HepG2 (cell line): Measurements from ENCODE around the gene TMEM190. TPM values are rescaled to one million over a fixed set of nuclear protein-coding genes. Genes with fewer than 3 reads are reported as not detected.

Experiments
- BRCA1 ChIP-seq: sonication (generic); formaldehyde crosslinking; IDR thresholded peaks from 2 replicates; pipeline ENCODE4 v1.4.0; 2020; ENCODE audit warnings: missing genetic modification reagents
- JUNB ChIP-seq: sonication (generic); formaldehyde crosslinking; IDR thresholded peaks from 2 replicates; pipeline ENCODE4 v1.8.0; 2022; ENCODE audit warnings: missing genetic modification reagents, mild to moderate bottlenecking, borderline replicate concordance
- MBD4 ChIP-seq: IDR thresholded peaks from 2 replicates; pipeline ENCODE4 v1.6.1; 2012; ENCODE audit warnings: low read length, inconsistent platforms, borderline replicate concordance
- MTA1 ChIP-seq: sonication (generic); formaldehyde crosslinking; IDR thresholded peaks from 2 replicates; pipeline ENCODE4 v1.4.0; 2020; ENCODE audit warnings: missing genetic modification reagents, mild to moderate bottlenecking, borderline replicate concordance
- NCOR1 ChIP-seq: fragments of 200-600 bp; sonication (generic); IDR thresholded peaks from 2 replicates; pipeline ENCODE4 v1.7.0; 2017; ENCODE audit warnings: antibody characterized with exemption, low read length, borderline replicate concordance
- PATZ1 ChIP-seq: sonication (generic); formaldehyde crosslinking; IDR thresholded peaks from 2 replicates; pipeline ENCODE4 v1.4.0; 2020; ENCODE audit warnings: missing genetic modification reagents
- PITX1 ChIP-seq: sonication (generic); formaldehyde crosslinking; IDR thresholded peaks from 2 replicates; pipeline ENCODE4 v1.5.1; 2020; ENCODE audit warnings: mild to moderate bottlenecking, missing genetic modification reagents
- SOX6 ChIP-seq, 2 experiments: fragments of 450-650 bp in 1 of 2; sonication (generic) in 1 of 2; formaldehyde crosslinking in 1 of 2; IDR thresholded peaks; 2 replicates each; pipeline versions ENCODE4 v1.4.0 to v1.6.1; 2017 to 2020; ENCODE audit warnings: antibody characterized with exemption in 1 of 2, mild to moderate bottlenecking in 1 of 2, missing genetic modification reagents in 1 of 2
- SPEN ChIP-seq: sonication (generic); formaldehyde crosslinking; IDR thresholded peaks from 2 replicates; pipeline ENCODE4 v1.5.1; 2020; ENCODE audit warnings: low read depth, mild to moderate bottlenecking, missing genetic modification reagents
- ZBTB21 ChIP-seq: sonication (generic); formaldehyde crosslinking; IDR thresholded peaks from 2 replicates; pipeline ENCODE4 v1.4.0; 2020; ENCODE audit warnings: missing genetic modification reagents
- ZBTB37 ChIP-seq: sonication (generic); formaldehyde crosslinking; IDR thresholded peaks from 2 replicates; pipeline ENCODE4 v1.4.0; 2020; ENCODE audit warnings: mild to moderate bottlenecking, missing genetic modification reagents
- ZFP36 ChIP-seq: fragments of 150-350 bp; IDR thresholded peaks from 2 replicates; pipeline ENCODE4 v1.6.1; 2018; ENCODE audit warnings: borderline replicate concordance, low read length, low read depth; ENCODE audit not compliant: partially characterized antibody
- ZNF234 ChIP-seq: sonication (generic); formaldehyde crosslinking; conservative IDR thresholded peaks from 2 replicates; pipeline ENCODE4 v1.5.1; 2020; ENCODE audit warnings: mild to moderate bottlenecking, missing genetic modification reagents
- ZNF567 ChIP-seq: sonication (generic); formaldehyde crosslinking; IDR thresholded peaks from 2 replicates; pipeline ENCODE4 v1.8.1; 2023; ENCODE audit warnings: mild to moderate bottlenecking, missing genetic modification reagents, borderline replicate concordance
- ZNF7 ChIP-seq: IDR thresholded peaks from 2 replicates; pipeline ENCODE4 v1.6.1; 2016; ENCODE audit warnings: missing biosample characterization, missing genetic modification reagents
- ZNF749 ChIP-seq: sonication (generic); formaldehyde crosslinking; IDR thresholded peaks from 2 replicates; pipeline ENCODE4 v1.8.0; 2022; ENCODE audit warnings: mild to moderate bottlenecking, missing genetic modification reagents, moderate library complexity, borderline replicate concordance
- ZNF841 ChIP-seq: sonication (generic); formaldehyde crosslinking; IDR thresholded peaks from 2 replicates; pipeline ENCODE4 v1.8.1; 2023; ENCODE audit warnings: missing genetic modification reagents, borderline replicate concordance
- ZZZ3 ChIP-seq: sonication (generic); formaldehyde crosslinking; IDR thresholded peaks from 2 replicates; pipeline ENCODE4 v1.4.0; 2020; ENCODE audit warnings: missing genetic modification reagents, mild to moderate bottlenecking, borderline replicate concordance
- polyA plus RNA-seq, 8 experiments: library from polyadenylated mRNA; depleted of rRNA in 3 of 8; stranded (reverse) in 7 of 8; unstranded in 1 of 8; fragments of >200 nt; fragmentation: Illumina TruSeq in 4 of 8; extraction: Trizol in 4 of 8; gene quantifications; 2 replicates each; pipeline versions ENCODE4 v1.2.1 to v1.2.3, GENCODE V29; 2011 to 2016; ENCODE audit warnings: low read depth in 4 of 8, missing spikeins in 1 of 8, mixed read lengths in 1 of 8; ENCODE audit not compliant: insufficient read depth in 1 of 8
- total RNA-seq, 5 experiments: library from RNA; depleted of rRNA; stranded (reverse); fragments of >200 nt; fragmentation: Illumina TruSeq; extraction: Trizol; gene quantifications; 2 replicates each; pipeline ENCODE4 v1.2.3, GENCODE V29; 2016; ENCODE audit warnings: low read depth in 1 of 5
- TF ChIP-seq, protein P1 (sequence below): sonication (generic); formaldehyde crosslinking; IDR thresholded peaks from 2 replicates; pipeline ENCODE4 v1.5.0; 2020; ENCODE audit warnings: missing genetic modification reagents
- TF ChIP-seq, protein P2 (sequence below): sonication (generic); formaldehyde crosslinking; IDR thresholded peaks from 2 replicates; pipeline ENCODE4 v1.5.1; 2020; ENCODE audit warnings: mild to moderate bottlenecking, moderate library complexity, missing genetic modification reagents

The TMEM190 gene
- total and polyA plus RNA-seq, 2 of the 13 experiments (the other 11 are each of a cell fraction or from before 2014, with no cell fraction given) = 0.35 to 0.83 TPM

DNA sequence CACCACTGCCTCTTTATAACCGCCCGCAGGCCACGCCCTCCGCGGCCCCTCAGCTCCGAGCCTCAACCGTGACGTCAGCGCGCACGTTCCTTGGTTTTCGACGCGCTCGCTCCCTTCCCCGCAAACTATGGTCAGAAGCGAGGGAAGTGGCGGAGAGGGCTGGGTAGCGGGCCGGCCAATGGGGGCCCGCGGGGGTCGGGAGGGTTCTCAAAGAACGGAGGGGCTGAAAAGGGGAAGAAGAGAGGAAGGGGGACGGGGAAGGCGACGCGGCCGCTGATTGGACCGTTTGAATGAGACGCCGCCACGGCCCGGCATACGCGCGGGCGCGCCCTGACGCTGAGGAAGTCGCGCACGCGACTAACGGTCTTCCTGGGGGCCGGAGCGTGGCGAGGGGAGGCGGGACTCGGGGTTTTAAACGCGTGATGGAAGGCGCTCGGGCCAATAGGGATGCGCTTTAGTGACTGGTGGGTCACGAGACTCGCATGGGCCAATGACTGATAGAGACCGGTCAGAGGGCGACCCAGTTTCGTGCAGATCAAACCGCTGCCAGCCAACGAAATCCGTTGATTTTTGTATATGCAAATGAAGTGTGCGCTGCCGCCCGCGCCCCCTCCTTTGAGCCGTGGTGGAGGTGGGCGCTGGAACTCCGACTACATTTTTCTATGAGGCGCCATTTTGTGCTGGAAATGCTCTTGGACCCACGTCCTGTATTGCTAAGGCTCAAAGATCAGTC, 31.3 kb downstream of the TMEM190 start (continued):
- TF ChIP-seq, protein P1, sequence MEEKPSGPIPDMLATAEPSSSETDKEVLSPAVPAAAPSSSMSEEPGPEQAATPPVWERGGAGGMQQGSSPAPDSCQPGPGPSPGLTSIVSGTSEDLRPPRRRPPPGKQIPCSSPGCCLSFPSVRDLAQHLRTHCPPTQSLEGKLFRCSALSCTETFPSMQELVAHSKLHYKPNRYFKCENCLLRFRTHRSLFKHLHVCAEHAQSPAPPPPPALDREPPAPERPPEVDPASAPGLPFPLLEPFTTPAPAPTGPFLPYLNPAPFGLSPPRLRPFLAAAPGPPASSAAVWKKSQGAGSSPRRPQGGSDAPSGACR = no peak
- TF ChIP-seq SPEN (CRISPR knock-in tag) = no peak; the same call in none of the 2 replicates
- no peak for TF ChIP-seq ZZZ3 (CRISPR knock-in tag)
- no peak for TF ChIP-seq SOX6 (IDR thresholded peaks at IDR 0.05)
- peak; percentile 55 for TF ChIP-seq SOX6 (CRISPR knock-in tag; IDR thresholded peaks at IDR 0.05)
- peak; percentile 56; the same call in 1 of the 2 replicates for TF ChIP-seq PATZ1 (CRISPR knock-in tag)
- no peak; the same call in 1 of the 2 replicates for TF ChIP-seq MTA1
- no peak for TF ChIP-seq MBD4
- TF ChIP-seq PITX1 = no peak
- TF ChIP-seq BRCA1 (CRISPR knock-in tag) = no peak
- no peak for TF ChIP-seq ZNF7 (CRISPR knock-in tag)
- TF ChIP-seq ZBTB21 = peak; percentile 92
- no peak for TF ChIP-seq NCOR1
- TF ChIP-seq ZFP36 = no peak
- TF ChIP-seq ZNF567 (CRISPR knock-in tag) = no peak
- TF ChIP-seq ZBTB37 (CRISPR knock-in tag) = no peak
- peak; percentile 51; the same call in 1 of the 2 replicates for TF ChIP-seq JUNB (CRISPR knock-in tag)
- TF ChIP-seq ZNF234 = peak; percentile 43; the same call in 1 of the 2 replicates
- TF ChIP-seq, protein P2, sequence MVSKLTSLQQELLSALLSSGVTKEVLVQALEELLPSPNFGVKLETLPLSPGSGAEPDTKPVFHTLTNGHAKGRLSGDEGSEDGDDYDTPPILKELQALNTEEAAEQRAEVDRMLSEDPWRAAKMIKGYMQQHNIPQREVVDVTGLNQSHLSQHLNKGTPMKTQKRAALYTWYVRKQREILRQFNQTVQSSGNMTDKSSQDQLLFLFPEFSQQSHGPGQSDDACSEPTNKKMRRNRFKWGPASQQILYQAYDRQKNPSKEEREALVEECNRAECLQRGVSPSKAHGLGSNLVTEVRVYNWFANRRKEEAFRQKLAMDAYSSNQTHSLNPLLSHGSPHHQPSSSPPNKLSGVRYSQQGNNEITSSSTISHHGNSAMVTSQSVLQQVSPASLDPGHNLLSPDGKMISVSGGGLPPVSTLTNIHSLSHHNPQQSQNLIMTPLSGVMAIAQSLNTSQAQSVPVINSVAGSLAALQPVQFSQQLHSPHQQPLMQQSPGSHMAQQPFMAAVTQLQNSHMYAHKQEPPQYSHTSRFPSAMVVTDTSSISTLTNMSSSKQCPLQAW (CRISPR knock-in tag) = peak; percentile 63; the same call in 1 of the 2 replicates
- 0 out of 2 replicates have a peak, but pooled peaks have one; percentile 49 for TF ChIP-seq ZNF841 (CRISPR knock-in tag)
- no peak for TF ChIP-seq ZNF749
